Measurements from ENCODE around the gene WHAMM.

The WHAMM gene

GRCh38 chr15:82873000-82873680, 63.7 kb downstream of the WHAMM start:
- ATAC-seq: no peak
- no peak for TF ChIP-seq TSHZ2 (CRISPR knock-in tag; IDR thresholded peaks at IDR 0.05)
- TF ChIP-seq POU6F1 (CRISPR knock-in tag; IDR thresholded peaks at IDR 0.05; ENCODE audit: borderline replicate concordance, low read depth): no peak
- TF ChIP-seq BACH2 (CRISPR knock-in tag; IDR thresholded peaks at IDR 0.05; ENCODE audit: borderline replicate concordance): no peak
- no peak for TF ChIP-seq ZNF70 (CRISPR knock-in tag; IDR thresholded peaks at IDR 0.05)
- TF ChIP-seq PATZ1 (CRISPR knock-in tag; IDR thresholded peaks at IDR 0.05; ENCODE audit: borderline replicate concordance): no peak
- TF ChIP-seq ZFP30 (CRISPR knock-in tag; IDR thresholded peaks at IDR 0.05): no peak
- no peak for TF ChIP-seq SNAI2 (CRISPR knock-in tag; IDR thresholded peaks at IDR 0.05)
- no peak for TF ChIP-seq OSR1 (CRISPR knock-in tag; IDR thresholded peaks at IDR 0.05)

GRCh38 chr15:82874267-82874666, 64.8 kb downstream of the WHAMM start:
- no peak for TF ChIP-seq CSDC2 (CRISPR knock-in tag; IDR thresholded peaks at IDR 0.05)
- TF ChIP-seq ZNF8 (CRISPR knock-in tag; IDR thresholded peaks at IDR 0.05): no peak
- no peak for TF ChIP-seq ZFP3 (CRISPR knock-in tag; IDR thresholded peaks at IDR 0.05)
- no peak for TF ChIP-seq ZNF565 (CRISPR knock-in tag; conservative IDR thresholded peaks at IDR 0.05; ENCODE audit: low read depth)
- no peak for TF ChIP-seq GLIS3 (CRISPR knock-in tag; IDR thresholded peaks at IDR 0.05)
- TF ChIP-seq ZC3H10 (CRISPR knock-in tag; IDR thresholded peaks at IDR 0.05): no peak
- no peak for TF ChIP-seq CSRNP3 (CRISPR knock-in tag; IDR thresholded peaks at IDR 0.05)
- no peak for TF ChIP-seq ESRRG (CRISPR knock-in tag; IDR thresholded peaks at IDR 0.05)
- TF ChIP-seq PATZ1 (CRISPR knock-in tag; IDR thresholded peaks at IDR 0.05; ENCODE audit: borderline replicate concordance): no peak
- no peak for TF ChIP-seq RARB (CRISPR knock-in tag; IDR thresholded peaks at IDR 0.05)
- TF ChIP-seq OSR1 (CRISPR knock-in tag; IDR thresholded peaks at IDR 0.05): no peak
- no peak for TF ChIP-seq CREB5 (CRISPR knock-in tag; IDR thresholded peaks at IDR 0.05; ENCODE audit: low read depth)
- no peak for TF ChIP-seq BACH2 (CRISPR knock-in tag; IDR thresholded peaks at IDR 0.05; ENCODE audit: borderline replicate concordance)
- no peak for TF ChIP-seq ISL1 (CRISPR knock-in tag; IDR thresholded peaks at IDR 0.05)
- TF ChIP-seq TCF4 (CRISPR knock-in tag; IDR thresholded peaks at IDR 0.05; ENCODE audit: borderline replicate concordance): no peak
- no peak for TF ChIP-seq ARNTL (CRISPR knock-in tag; IDR thresholded peaks at IDR 0.05; ENCODE audit: borderline replicate concordance, low read depth)
- TF ChIP-seq SNAI2 (CRISPR knock-in tag; IDR thresholded peaks at IDR 0.05): no peak
- ATAC-seq: no peak

Measured in SK-N-SH treated with all-trans-retinoic acid at 6 μM for 48 hours (cell line).